GM18498 (cell line): Measurements from ENCODE around the gene TRPT1.

Source experiments
- ATAC-seq: cut with Tn5 transposase; IDR thresholded peaks from one replicate; pipeline ENCODE4 v1.9.1; 2021; ENCODE audit warnings: mild to moderate bottlenecking, moderate library complexity; ENCODE audit not compliant: unreplicated experiment

TRPT1 gene

DNA sequence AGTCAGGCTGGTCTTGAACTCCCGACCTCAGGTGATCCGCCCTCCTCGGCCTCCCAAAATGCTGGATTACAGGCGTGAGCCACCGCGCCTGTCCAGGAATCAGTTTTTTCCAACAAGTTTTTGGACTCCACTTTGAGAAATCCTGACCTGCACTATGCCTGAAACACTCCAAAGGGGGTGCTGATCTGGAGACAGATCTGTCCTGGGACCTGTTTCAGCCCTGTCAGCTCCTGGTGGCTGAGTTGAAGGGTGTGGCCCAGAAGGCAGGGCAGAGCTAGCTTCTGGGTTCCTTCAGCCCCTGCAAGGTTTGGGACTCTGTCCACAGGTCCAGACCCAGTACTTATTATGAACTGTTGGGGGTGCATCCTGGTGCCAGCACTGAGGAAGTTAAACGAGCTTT is 5.6 kb upstream of the TRPT1 start:
- ATAC-seq: no peak

DNA sequence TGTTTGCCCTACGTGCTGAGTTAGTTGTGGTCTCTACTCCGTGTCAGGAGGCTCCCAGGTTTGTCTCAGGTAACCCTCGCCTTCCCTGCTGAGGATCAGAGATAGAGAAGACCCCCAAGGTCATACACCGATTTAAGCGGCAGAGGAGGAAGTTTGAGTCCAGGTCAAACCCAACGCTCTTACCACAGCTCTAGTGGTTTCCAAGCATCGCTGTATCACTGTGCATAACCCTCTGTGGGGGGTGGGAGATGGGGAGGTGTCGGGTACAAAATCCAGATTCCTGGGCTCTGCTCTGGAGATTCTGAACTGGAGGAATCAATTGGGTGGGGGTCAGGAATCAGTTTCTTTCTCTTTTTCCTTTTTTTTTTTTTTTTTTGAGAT is 5.0 kb upstream of the TRPT1 start:
- no peak for ATAC-seq

GRCh38 chr11:64230171-64230984 is 4.4 kb upstream of the TRPT1 start, which contains the start of gene DNAJC4:
Gene DNAJC4 (plus strand): TSS chr11:64230548. CDS start chr11:64230855, 307 bp downstream.
- peak; percentile 55 for ATAC-seq

GRCh38 chr11:64229744-64230170 is 3.8 kb upstream of the TRPT1 start:
- ATAC-seq: no peak

DNA sequence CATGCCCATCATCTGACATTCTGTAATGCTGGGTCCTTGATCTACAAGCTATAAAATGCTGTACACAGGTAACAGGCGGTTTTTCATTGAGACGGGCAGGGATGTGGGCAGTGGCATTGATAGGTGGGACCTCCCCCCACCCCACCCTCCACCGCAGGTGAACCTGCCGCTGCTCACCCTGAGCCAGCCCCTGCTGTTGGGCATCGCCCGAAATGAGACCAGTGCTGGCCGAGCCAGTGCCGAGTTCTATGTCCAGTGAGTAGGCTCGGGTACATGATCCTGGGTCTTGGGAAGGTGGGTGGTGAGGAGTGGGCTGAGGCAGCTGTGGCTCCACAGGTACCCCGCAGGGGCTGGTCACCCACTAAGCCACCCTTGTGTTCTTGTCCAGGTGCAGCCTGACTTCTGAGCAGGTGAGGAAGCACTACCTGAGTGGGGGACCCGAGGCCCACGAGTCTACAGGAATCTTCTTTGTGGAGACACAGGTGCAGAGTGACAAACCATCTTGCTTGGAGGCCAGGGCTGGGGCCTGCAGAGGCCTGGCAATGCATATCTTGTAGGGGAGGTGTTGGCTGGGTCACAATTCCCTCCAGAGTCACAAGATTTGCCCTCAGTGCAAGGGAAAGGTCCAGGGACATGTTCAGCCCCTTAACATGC is 3.2 kb upstream of the TRPT1 start:
- ATAC-seq: no peak

- no peak for ATAC-seq
Measured at GRCh38 chr11:64227405-64227956, 1.5 kb upstream of the TRPT1 start.

GRCh38 chr11:64226507-64227051 is 593 bp upstream of the TRPT1 start:
- ATAC-seq: peak; percentile 23

DNA sequence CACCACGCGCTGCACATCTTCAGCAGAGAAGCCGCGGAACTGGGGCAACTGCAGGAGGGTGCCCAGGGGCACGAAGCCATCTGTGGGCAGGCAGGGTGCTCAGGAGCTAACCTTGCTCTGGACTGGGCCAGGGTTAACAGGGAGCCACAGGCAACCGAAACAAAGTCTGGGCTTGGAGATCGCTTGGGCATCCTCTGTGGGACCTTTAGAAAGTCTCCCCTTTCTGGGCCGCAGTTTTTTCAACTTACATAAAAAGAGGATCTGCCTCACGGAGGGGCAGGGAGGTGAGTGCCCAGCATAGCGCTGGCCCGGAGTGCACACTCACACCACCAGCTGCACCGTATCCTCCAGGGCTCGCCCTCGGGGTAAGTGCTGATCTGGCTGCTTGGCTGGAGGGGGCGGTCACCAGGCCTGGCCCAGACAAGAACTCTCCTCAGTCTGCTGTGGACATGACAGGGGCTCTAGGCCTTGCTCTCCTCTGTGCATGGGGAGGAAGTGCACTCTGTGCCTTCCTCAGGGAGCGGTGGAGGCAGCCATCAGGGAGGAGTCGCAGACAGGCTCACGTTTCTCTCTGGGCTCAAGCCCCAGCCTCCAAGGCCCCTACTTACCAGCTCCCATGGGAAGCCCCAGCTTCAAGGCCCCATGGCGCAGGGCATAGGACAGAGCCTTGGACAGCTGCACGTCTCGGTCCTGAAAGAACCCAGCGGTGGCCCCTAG is 937 bp downstream of the TRPT1 start:
- no peak for ATAC-seq

- no peak for ATAC-seq
Measured at GRCh38 chr11:64224151-64224890, 1.7 kb downstream of the TRPT1 start.

GRCh38 chr11:64223001-64223651 is 2.9 kb downstream of the TRPT1 start:
- ATAC-seq: no peak

- ATAC-seq: no peak
Measured at GRCh38 chr11:64222651-64223000, 3.4 kb downstream of the TRPT1 start.

DNA sequence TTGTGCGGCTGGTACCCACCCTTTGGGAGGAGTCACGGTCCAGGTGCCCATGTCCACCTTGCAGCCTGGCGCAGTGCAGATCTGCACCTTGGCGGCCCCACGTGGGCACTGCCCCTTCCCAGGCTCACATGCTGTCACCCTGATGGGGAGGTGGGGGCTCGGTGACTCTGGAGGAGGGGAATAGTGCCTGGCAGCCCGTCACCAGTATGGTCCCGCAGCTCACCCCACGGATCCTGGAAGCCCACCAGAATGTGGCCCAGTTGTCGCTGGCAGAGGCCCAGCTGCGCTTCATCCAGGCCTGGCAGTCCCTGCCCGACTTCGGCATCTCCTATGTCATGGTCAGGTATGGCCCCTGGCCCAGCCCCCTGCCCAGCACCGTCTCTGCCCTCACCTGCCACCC is 5.2 kb downstream of the TRPT1 start:
- no peak for ATAC-seq

GRCh38 chr11:64220271-64220670 is 5.7 kb downstream of the TRPT1 start:
- no peak for ATAC-seq

GRCh38 chr11:64219755-64220154 is 6.2 kb downstream of the TRPT1 start:
- ATAC-seq: no peak

- ATAC-seq: no peak
Measured at GRCh38 chr11:64219354-64219684, 6.7 kb downstream of the TRPT1 start.

- ATAC-seq: no peak
Measured at GRCh38 chr11:64218628-64219353, 7.2 kb downstream of the TRPT1 start.

DNA sequence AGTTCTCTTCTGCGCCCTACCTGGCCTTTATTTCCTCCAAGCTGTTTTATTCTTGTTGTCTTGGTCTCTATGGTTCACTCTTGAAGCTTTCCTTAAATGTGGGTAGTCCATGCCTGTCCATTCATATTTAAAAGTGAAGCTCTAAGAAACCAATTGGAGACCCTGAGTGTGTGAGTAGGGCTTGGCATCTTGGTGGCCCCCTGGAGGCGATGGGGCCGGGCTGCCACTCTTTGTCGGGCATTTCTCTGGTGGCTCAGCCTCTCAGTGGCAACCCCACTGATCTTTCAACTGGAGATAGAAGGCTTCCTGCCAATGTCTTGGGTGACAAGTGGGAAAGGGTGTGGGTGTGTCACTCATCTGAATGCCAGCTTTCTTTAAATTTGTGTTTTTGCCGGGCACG is 9.1 kb downstream of the TRPT1 start:
- no peak for ATAC-seq

DNA sequence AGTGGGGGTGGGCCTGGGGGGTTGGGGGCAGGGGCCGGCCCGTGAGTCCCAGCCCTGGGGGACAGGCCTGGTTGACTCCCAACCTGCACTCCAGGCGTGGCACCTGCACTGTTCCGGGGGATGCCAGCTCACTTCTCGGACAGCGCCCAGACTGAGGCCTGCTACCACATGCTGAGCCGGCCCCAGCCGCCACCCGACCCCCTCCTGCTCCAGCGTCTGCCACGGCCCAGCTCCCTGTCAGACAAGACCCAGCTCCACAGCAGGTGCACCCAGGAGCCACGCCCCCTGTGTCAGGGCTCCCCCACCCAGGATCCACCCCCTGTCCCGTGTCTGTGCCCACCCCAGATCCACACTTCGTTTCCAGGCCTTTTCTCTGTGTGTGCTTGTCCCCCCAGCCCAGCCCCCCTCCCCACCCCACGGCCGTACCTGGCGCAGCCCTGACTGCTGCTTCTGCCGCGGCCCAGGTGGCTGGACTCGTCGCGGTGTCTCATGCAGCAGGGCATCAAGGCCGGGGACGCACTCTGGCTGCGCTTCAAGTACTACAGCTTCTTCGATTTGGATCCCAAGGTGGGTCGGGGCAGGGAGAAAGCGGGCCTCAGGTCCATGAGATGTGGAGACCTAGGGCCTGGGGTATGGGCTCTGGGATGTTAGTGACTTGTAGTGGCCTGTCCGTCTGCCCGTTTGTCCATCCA is 14.7 kb downstream of the TRPT1 start:
- no peak for ATAC-seq
